ENCODE data around the gene PCDHB6. TPM values are rescaled to one million over a fixed set of nuclear protein-coding genes. Genes with fewer than 3 reads are reported as not detected.
"Not testable (repeated sequence)": the region's sequence is repeated elsewhere in the genome, so short reads cannot be mapped to it uniquely, and the experiment has no call there.

PCDHB6 gene
- total RNA-seq, 4 donors from 2014 or later: 1.0 to 2.0 (median 1.5) TPM

GRCh38 chr5:141192110-141192725 is 42.4 kb downstream of the PCDHB6 start, which contains the start of gene PCDHB10:
PCDHB10 (plus strand) TSS chr5:141192353; CDS start chr5:141192553, 200 bp downstream.
- H3K4me1 ChIP-seq: no peaks in the 10 kb centered on the region
- 0 to 7% methylated on average over 7 to 8 of the region's 10 CpGs for WGBS, 2 donors (ENCODE audit: low coverage in 1 of 2)
- H3K4me3 ChIP-seq: peak within 1 kb of the TSS in 1 of 2 donors; percentile 28
- H3K27me3 ChIP-seq: peaks cover 41% of the 10 kb centered on the region
- H3K27ac ChIP-seq: no peak within 1 kb of the TSS
- TF ChIP-seq POLR2AphosphoS5 (IDR thresholded peaks at IDR 0.05) (no peak), POLR2A (IDR thresholded peaks at IDR 0.05) (no peak), CTCF (IDR thresholded peaks at IDR 0.05) (peak in 2 of 4 experiments; percentile 25 to 46), EP300 (IDR thresholded peaks at IDR 0.05) (no peak)
- ATAC-seq: no peak
- peaks cover 0 to 96% (median 3%) of the 10 kb centered on the region in 3 donors for H3K9me3 ChIP-seq
- peaks cover 0 to 4% of the 10 kb centered on the region in 2 donors for H3K36me3 ChIP-seq

- not testable (repeated sequence) for H3K4me1 ChIP-seq, H3K4me3 ChIP-seq, H3K36me3 ChIP-seq, H3K27ac ChIP-seq, ATAC-seq
- WGBS, 2 donors (ENCODE audit: low coverage in 1 of 2): no CpG with 5 or more reads among the region's 37 CpGs
- Histone ChIP-seq H3K9me3 (peaks cover 0 to 96% (median 3%) of the 10 kb centered on the region in 3 donors), H3K27me3 (peaks cover 22% of the 10 kb centered on the region)
Measured at GRCh38 chr5:141194332-141194731, 44.5 kb downstream of the PCDHB6 start.

GRCh38 chr5:141196363-141196762 is 46.5 kb downstream of the PCDHB6 start:
- Histone ChIP-seq H3K27ac (no peak overlapping the region), H3K4me3 (no peak overlapping the region), H3K9me3 (peaks cover 0 to 96% (median 3%) of the 10 kb centered on the region in 3 donors), H3K36me3 (no peaks in the 10 kb centered on the region), H3K4me1 (no peaks in the 10 kb centered on the region), H3K27me3 (peaks cover 22% of the 10 kb centered on the region)
- TF ChIP-seq CTCF (IDR thresholded peaks at IDR 0.05): no peak
- TF ChIP-seq POLR2AphosphoS5 (IDR thresholded peaks at IDR 0.05): no peak
- no peak for TF ChIP-seq POLR2A (IDR thresholded peaks at IDR 0.05)
- no peak for TF ChIP-seq EP300 (IDR thresholded peaks at IDR 0.05)
- no peak for ATAC-seq
- WGBS, 2 donors (ENCODE audit: low coverage in 1 of 2): 42 to 43% methylated on average over 3 of the region's 3 CpGs

GRCh38 chr5:141199359-141200235 is 49.7 kb downstream of the PCDHB6 start, which contains the start of gene PCDHB11:
PCDHB11 (plus strand) TSS chr5:141199627; CDS start chr5:141199775, 148 bp downstream.
- Histone ChIP-seq H3K4me3 (peak within 1 kb of the TSS in 1 of 2 donors; percentile 29), H3K4me1 (no peaks in the 10 kb centered on the region), H3K36me3 (no peaks in the 10 kb centered on the region), H3K9me3 (peaks cover 0 to 98% (median 0%) of the 10 kb centered on the region in 3 donors), H3K27ac (no peak within 1 kb of the TSS), H3K27me3 (peaks cover 27% of the 10 kb centered on the region)
- no peak for TF ChIP-seq POLR2AphosphoS5 (IDR thresholded peaks at IDR 0.05)
- TF ChIP-seq CTCF (IDR thresholded peaks at IDR 0.05): peak in 1 of 4 experiments; percentile 13
- 28 to 53% methylated on average over 12 to 19 of the region's 21 CpGs for WGBS, 2 donors (ENCODE audit: low coverage in 1 of 2)
- ATAC-seq: no peak

- WGBS, 2 donors (ENCODE audit: low coverage in 1 of 2): no CpG with 5 or more reads among the region's 38 CpGs
- peaks cover 0 to 90% (median 0%) of the 10 kb centered on the region in 3 donors for H3K9me3 ChIP-seq
- not testable (repeated sequence) for H3K27ac ChIP-seq, H3K4me3 ChIP-seq, H3K36me3 ChIP-seq, ATAC-seq, H3K4me1 ChIP-seq
- H3K27me3 ChIP-seq: peaks cover 26% of the 10 kb centered on the region
Measured at GRCh38 chr5:141201126-141201525, 51.3 kb downstream of the PCDHB6 start.

GRCh38 chr5:141201646-141202045 is 51.8 kb downstream of the PCDHB6 start:
- H3K36me3 ChIP-seq, H3K27ac ChIP-seq, ATAC-seq, H3K4me3 ChIP-seq, H3K4me1 ChIP-seq: not testable (repeated sequence)
- Histone ChIP-seq H3K9me3 (peaks cover 0 to 89% (median 0%) of the 10 kb centered on the region in 3 donors), H3K27me3 (peaks cover 26% of the 10 kb centered on the region)
- WGBS, 2 donors (ENCODE audit: low coverage in 1 of 2): 43% methylated on average over 2 of the region's 35 CpGs; no CpG with 5 or more reads in 1 of the 2 donors

Other genes with a start within 250 kb of the PCDHB6 start
- gene PCDHAC1, start 223.8 kb upstream of the PCDHB6 start, total RNA-seq: 1 to 10 TPM in 2 of 4 donors, under 1 TPM in 2; 0.47 to 6.6 (median 1.4) TPM
- 10 to 100 TPM in 3 of 4 donors, 1 to 10 TPM in 1; 1.6 to 25.9 (median 13.9) TPM for gene PCDHAC2, start 183.6 kb upstream of the PCDHB6 start, total RNA-seq
- under 1 TPM in 2 of 4 donors, not detected in 2; 0.05 to 0.13 TPM for gene PCDHB1, start 98.7 kb upstream of the PCDHB6 start, total RNA-seq
- 1 to 10 TPM; 1.4 to 3.0 (median 1.9) TPM for gene PCDHB2, start 55.4 kb upstream of the PCDHB6 start, total RNA-seq
- 1 to 10 TPM in 3 of 4 donors, under 1 TPM in 1; 0.78 to 2.3 (median 2.0) TPM for gene PCDHB3, start 49.6 kb upstream of the PCDHB6 start, total RNA-seq
- 1 to 10 TPM; 2.8 to 5.6 (median 4.8) TPM for gene PCDHB4, start 28.2 kb upstream of the PCDHB6 start, total RNA-seq
- gene PCDHB5, start 14.9 kb upstream of the PCDHB6 start, total RNA-seq: 1 to 10 TPM; 3.2 to 8.6 (median 5.8) TPM
- gene PCDHB7, start 22.6 kb downstream of the PCDHB6 start, total RNA-seq: 1 to 10 TPM; 1.7 to 3.0 (median 2.4) TPM
- gene PCDHB8, start 27.7 kb downstream of the PCDHB6 start, total RNA-seq: 1 to 10 TPM in 3 of 4 donors, under 1 TPM in 1; 0.27 to 1.5 (median 1.2) TPM
- 1 to 10 TPM; 4.4 to 5.2 (median 4.8) TPM for gene PCDHB16, start 32.3 kb downstream of the PCDHB6 start, total RNA-seq
- 10 to 100 TPM in 1 of 4 donors, 1 to 10 TPM in 3; 1.9 to 10.9 (median 3.0) TPM for gene PCDHB9, start 37.1 kb downstream of the PCDHB6 start, total RNA-seq
- 1 to 10 TPM; 3.0 to 6.4 (median 4.1) TPM for gene PCDHB10, start 42.3 kb downstream of the PCDHB6 start, total RNA-seq
- gene PCDHB11, start 49.6 kb downstream of the PCDHB6 start, total RNA-seq: 1 to 10 TPM in 3 of 4 donors, under 1 TPM in 1; 0.99 to 5.4 (median 3.0) TPM
- gene PCDHB12, start 58.7 kb downstream of the PCDHB6 start, total RNA-seq: 1 to 10 TPM in 3 of 4 donors, under 1 TPM in 1; 0.67 to 5.1 (median 3.4) TPM
- gene PCDHB13, start 63.9 kb downstream of the PCDHB6 start, total RNA-seq: 10 to 100 TPM in 1 of 4 donors, 1 to 10 TPM in 3; 2.7 to 11.7 (median 6.1) TPM
- gene PCDHB14, start 73.3 kb downstream of the PCDHB6 start, total RNA-seq: 10 to 100 TPM in 1 of 4 donors, 1 to 10 TPM in 3; 5.4 to 12.8 (median 7.8) TPM
- 1 to 10 TPM; 3.2 to 6.6 (median 4.1) TPM for gene PCDHB15, start 95.3 kb downstream of the PCDHB6 start, total RNA-seq
- 1 to 10 TPM in 2 of 4 donors, not detected in 2; 1.2 to 3.1 TPM for gene SLC25A2, start 154.0 kb downstream of the PCDHB6 start, total RNA-seq
- 10 to 100 TPM; 58.7 to 75.9 (median 61.4) TPM for gene TAF7, start 170.7 kb downstream of the PCDHB6 start, total RNA-seq
- gene PCDHGA1, start 180.5 kb downstream of the PCDHB6 start, total RNA-seq: 1 to 10 TPM in 2 of 4 donors, under 1 TPM in 2; 0.67 to 1.3 (median 1.1) TPM
- gene PCDHGA2, start 188.7 kb downstream of the PCDHB6 start, total RNA-seq: 1 to 10 TPM; 3.2 to 5.6 (median 4.4) TPM
- gene PCDHGA3, start 193.8 kb downstream of the PCDHB6 start, total RNA-seq: 1 to 10 TPM; 1.3 to 5.7 (median 2.8) TPM
- gene PCDHGB1, start 200.0 kb downstream of the PCDHB6 start, total RNA-seq: 1 to 10 TPM; 2.0 to 9.5 (median 4.2) TPM
- gene PCDHGA4, start 205.0 kb downstream of the PCDHB6 start, total RNA-seq: 10 to 100 TPM in 1 of 4 donors, 1 to 10 TPM in 3; 2.4 to 12.0 (median 6.3) TPM
- gene PCDHGB2, start 209.9 kb downstream of the PCDHB6 start, total RNA-seq: 10 to 100 TPM in 1 of 4 donors, 1 to 10 TPM in 3; 2.7 to 15.6 (median 4.1) TPM
- gene PCDHGA5, start 214.1 kb downstream of the PCDHB6 start, total RNA-seq: 10 to 100 TPM in 1 of 4 donors, 1 to 10 TPM in 3; 2.6 to 12.5 (median 4.8) TPM
- 1 to 10 TPM; 1.5 to 10.0 (median 4.7) TPM for gene PCDHGB3, start 220.2 kb downstream of the PCDHB6 start, total RNA-seq
- 10 to 100 TPM in 1 of 4 donors, 1 to 10 TPM in 3; 2.0 to 11.1 (median 5.7) TPM for gene PCDHGA6, start 223.8 kb downstream of the PCDHB6 start, total RNA-seq
- gene PCDHGA7, start 232.7 kb downstream of the PCDHB6 start, total RNA-seq: 10 to 100 TPM in 1 of 4 donors, 1 to 10 TPM in 3; 2.7 to 14.3 (median 7.6) TPM
- 10 to 100 TPM in 1 of 4 donors, 1 to 10 TPM in 3; 3.1 to 14.8 (median 6.0) TPM for gene PCDHGB4, start 237.6 kb downstream of the PCDHB6 start, total RNA-seq
- gene PCDHGA8, start 242.6 kb downstream of the PCDHB6 start, total RNA-seq: 1 to 10 TPM; 3.0 to 6.8 (median 3.6) TPM
- gene PCDHGB5, start 247.9 kb downstream of the PCDHB6 start, total RNA-seq: 10 to 100 TPM in 2 of 4 donors, 1 to 10 TPM in 2; 4.0 to 12.9 (median 9.8) TPM

Data from gastroesophageal sphincter (tissue), 4 donors.